Karpas-422 (cell line): ENCODE measurements around the gene SELENOF. TPM values are rescaled to one million over a fixed set of nuclear protein-coding genes. Genes with fewer than 3 reads are reported as not detected.

Experiments
- DNase-seq: peaks from one replicate; pipeline ENCODE4 v3.0.0-alpha.2; 2015
- H2AFZ ChIP-seq: fragments of 200-600 bp; sonication (generic); 2 replicates; pipeline ENCODE4 v1.6.1; 2014; ENCODE audit warnings: antibody characterized with exemption, low read length, mixed read lengths
- H3K27ac ChIP-seq: fragments of 200-600 bp; sonication (generic); 2 replicates; pipeline ENCODE4 v1.5.1; 2014; ENCODE audit warnings: mild to moderate bottlenecking, low read length, moderate library complexity
- H3K27me3 ChIP-seq: fragments of 200-600 bp; sonication (generic); 2 replicates; pipeline ENCODE4 v1.6.1; 2014; ENCODE audit warnings: low read length, mixed read lengths
- H3K36me3 ChIP-seq: fragments of 200-600 bp; sonication (generic); 2 replicates; pipeline ENCODE4 v1.6.1; 2014; ENCODE audit warnings: low read length, mixed read lengths; ENCODE audit not compliant: insufficient read depth
- H3K4me1 ChIP-seq: fragments of 200-600 bp; sonication (generic); 2 replicates; pipeline ENCODE4 v1.6.1; 2014; ENCODE audit warnings: mild to moderate bottlenecking, low read length, mixed read lengths
- H3K4me2 ChIP-seq: fragments of 200-600 bp; sonication (generic); 2 replicates; pipeline ENCODE4 v1.6.1; 2014; ENCODE audit warnings: low read length, low read depth, mild to moderate bottlenecking; ENCODE audit not compliant: poor library complexity, severe bottlenecking
- H3K4me3 ChIP-seq: fragments of 200-600 bp; sonication (generic); 2 replicates; pipeline ENCODE4 v1.5.1; 2014; ENCODE audit warnings: mild to moderate bottlenecking, antibody characterized with exemption, low read length, mixed read lengths
- H3K79me2 ChIP-seq: fragments of 200-600 bp; sonication (generic); 2 replicates; pipeline ENCODE4 v1.6.1; 2014; ENCODE audit warnings: mild to moderate bottlenecking, low read length, mixed read lengths
- H3K9ac ChIP-seq: fragments of 200-600 bp; sonication (generic); 2 replicates; pipeline ENCODE4 v1.6.0; 2014; ENCODE audit warnings: low read length
- H3K9me2 ChIP-seq: fragments of 200-600 bp; sonication (generic), shearing (Covaris generic); replicated peaks from 2 replicates; pipeline ENCODE4 v1.6.0; 2014; ENCODE audit warnings: mild to moderate bottlenecking, low read length, moderate library complexity; ENCODE audit not compliant: insufficient read depth
- H3K9me3 ChIP-seq: fragments of 300-700, 200-600 bp; sonication (generic); 2 replicates; pipeline ENCODE4 v1.6.1; 2014; ENCODE audit warnings: low read length, mixed read lengths
- H4K20me1 ChIP-seq: fragments of 200-600 bp; sonication (generic); 2 replicates; pipeline ENCODE4 v1.6.1; 2014; ENCODE audit warnings: mild to moderate bottlenecking, antibody characterized with exemption, low read length, low read depth; ENCODE audit not compliant: insufficient read depth
- total RNA-seq: library from RNA; depleted of rRNA; stranded (reverse); fragments of >200 nt; shearing (Covaris generic); gene quantifications from 2 replicates; pipeline ENCODE4 v1.2.3, GENCODE V29; 2014; ENCODE audit warnings: low replicate concordance; rRNA removed

The SELENOF gene
- total RNA-seq: 118 and 197 TPM in 2 replicates

DNA sequence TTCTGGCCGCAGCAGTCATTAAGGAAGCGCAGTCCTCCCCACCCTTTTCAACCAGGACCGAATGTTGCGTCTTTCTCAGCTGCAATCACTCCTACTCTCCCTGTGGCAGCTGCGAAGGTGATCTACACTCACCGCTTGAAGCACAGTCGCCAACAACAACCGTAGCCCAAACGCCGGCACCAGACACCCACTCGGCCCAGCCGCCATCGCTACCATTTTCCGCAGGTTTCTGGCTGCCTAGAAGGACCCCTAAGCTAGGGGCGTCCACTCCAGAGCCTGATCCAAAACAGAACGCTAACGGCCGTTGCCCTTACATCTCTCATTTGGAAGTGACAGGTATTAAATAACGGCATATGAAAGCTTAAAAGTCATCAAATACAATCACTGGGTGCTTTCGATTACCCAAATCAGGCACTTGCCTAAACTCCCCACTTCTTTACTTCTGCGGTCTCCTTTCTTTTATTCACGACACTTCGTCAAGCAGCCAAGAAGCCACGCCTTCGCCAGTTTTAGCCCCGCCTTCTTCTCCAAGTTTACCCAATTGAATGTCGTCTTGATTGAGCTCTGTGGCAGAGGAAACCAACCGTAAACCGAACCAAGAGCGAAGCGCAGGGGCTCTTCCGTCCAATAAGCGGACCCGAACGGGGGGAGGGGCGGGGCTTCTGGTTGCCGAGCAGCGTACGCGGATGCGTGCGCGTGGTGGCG is at the start of gene SELENOF:
Gene SELENOF (minus strand): TSS at position 231 of the 705 bp plus-strand sequence. CDS start 15 bp downstream, at position 216.
- H4K20me1 ChIP-seq: peaks cover 31% of the 10 kb centered on the region
- peak within 1 kb of the TSS; percentile 85 for H3K4me3 ChIP-seq
- DNase-seq: peak; percentile 100
- H2AFZ ChIP-seq: peak within 1 kb of the TSS; percentile 55; the same call in 1 of the 2 replicates
- H3K9me3 ChIP-seq: no peaks in the 10 kb centered on the region
- peak within 1 kb of the TSS; percentile 87 for H3K9ac ChIP-seq
- H3K9me2 ChIP-seq: no peaks in the 10 kb centered on the region
- H3K27ac ChIP-seq: peak within 1 kb of the TSS; percentile 76
- peak within 1 kb of the TSS; percentile 92 for H3K4me2 ChIP-seq
- peaks cover 12% of the 10 kb centered on the region for H3K36me3 ChIP-seq
- H3K79me2 ChIP-seq: peaks cover 88% of the 10 kb centered on the region
- no peaks in the 10 kb centered on the region for H3K27me3 ChIP-seq
- peaks cover 26% of the 10 kb centered on the region for H3K4me1 ChIP-seq

DNA sequence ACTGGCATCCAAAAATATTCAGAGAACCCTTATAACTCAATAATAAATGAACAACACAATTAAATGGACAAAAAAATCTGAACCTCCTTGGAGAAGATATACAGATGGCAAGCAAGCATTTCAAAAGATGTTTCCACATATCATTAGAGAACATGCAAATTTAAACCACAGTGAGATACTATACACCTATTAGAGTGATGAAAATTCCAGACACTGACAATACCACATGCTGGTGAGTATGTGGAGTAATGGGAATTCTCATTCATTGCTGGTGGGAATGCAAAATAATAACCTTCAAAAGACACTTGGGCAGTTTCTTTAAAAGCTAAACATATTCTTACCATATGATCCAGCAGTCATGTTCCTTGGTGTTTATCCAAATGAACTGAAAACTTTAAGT is 46.6 kb upstream of the SELENOF start:
- Histone ChIP-seq H3K4me2 (no peak overlapping the region), H3K27me3 (no peaks in the 10 kb centered on the region), H4K20me1 (0 out of 2 replicates have a peak, but pooled peaks cover 4% of the 10 kb centered on the region), H3K79me2 (peaks cover 33% of the 10 kb centered on the region), H2AFZ (no peak overlapping the region), H3K9me3 (no peaks in the 10 kb centered on the region), H3K9me2 (no peaks in the 10 kb centered on the region), H3K4me3 (no peak overlapping the region), H3K27ac (no peak overlapping the region), H3K36me3 (no peaks in the 10 kb centered on the region), H3K4me1 (peaks cover 5% of the 10 kb centered on the region), H3K9ac (no peak overlapping the region)
- DNase-seq: no peak

DNA sequence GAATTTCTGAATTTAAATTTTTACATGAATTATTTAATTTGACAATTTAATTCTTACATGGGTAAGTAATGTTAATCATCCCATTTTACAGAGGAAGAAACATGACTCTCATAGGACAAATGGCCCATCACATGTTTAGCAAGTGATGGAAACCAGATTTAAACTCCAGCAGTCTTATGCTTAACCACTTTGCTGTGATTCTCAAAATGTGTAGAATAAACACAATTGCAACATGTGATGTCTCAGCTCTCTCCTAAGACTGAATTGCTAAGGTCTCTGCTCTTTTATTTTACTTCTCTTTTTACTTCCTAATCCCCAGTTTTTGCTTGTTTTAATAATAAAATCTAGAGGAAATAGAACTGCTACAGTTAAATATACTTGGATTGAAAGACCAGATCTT is 43.3 kb upstream of the SELENOF start:
- Histone ChIP-seq H3K27ac (no peak overlapping the region), H3K9me3 (no peaks in the 10 kb centered on the region), H3K4me2 (no peak overlapping the region), H3K79me2 (peaks cover 54% of the 10 kb centered on the region), H4K20me1 (0 out of 2 replicates have a peak, but pooled peaks cover 4% of the 10 kb centered on the region), H3K27me3 (no peaks in the 10 kb centered on the region), H3K4me1 (peaks cover 2% of the 10 kb centered on the region; the same call in 1 of the 2 replicates), H2AFZ (no peak overlapping the region), H3K9me2 (no peaks in the 10 kb centered on the region), H3K36me3 (no peaks in the 10 kb centered on the region), H3K9ac (no peak overlapping the region), H3K4me3 (no peak overlapping the region)
- DNase-seq: no peak

DNA sequence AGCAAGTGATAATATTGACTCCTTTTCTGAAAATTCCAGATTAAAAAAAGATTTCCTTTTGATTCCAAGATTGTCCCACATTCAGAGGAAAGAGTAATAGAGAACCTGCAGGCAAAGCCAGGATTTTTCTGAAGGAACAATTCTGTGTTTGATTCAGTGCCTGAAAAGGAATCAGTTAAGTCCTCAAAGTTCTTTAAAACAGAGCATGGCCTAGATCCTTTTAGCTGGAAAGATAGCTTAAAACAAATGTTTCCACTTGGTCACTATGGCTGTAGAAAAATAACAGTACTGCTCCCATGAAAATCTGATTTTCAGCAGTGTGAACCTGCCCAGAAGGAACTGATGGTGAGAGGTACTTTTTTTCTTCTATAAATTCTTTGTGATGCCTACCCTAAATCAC is 42.3 kb upstream of the SELENOF start:
- Histone ChIP-seq H3K4me1 (peaks cover 2% of the 10 kb centered on the region; the same call in 1 of the 2 replicates), H3K9ac (no peak overlapping the region), H3K9me2 (no peaks in the 10 kb centered on the region), H3K4me3 (no peak overlapping the region), H3K27ac (no peak overlapping the region), H4K20me1 (peaks cover 4% of the 10 kb centered on the region; the same call in 1 of the 2 replicates), H3K36me3 (no peaks in the 10 kb centered on the region), H3K9me3 (no peaks in the 10 kb centered on the region), H3K79me2 (peaks cover 62% of the 10 kb centered on the region), H2AFZ (no peak overlapping the region), H3K4me2 (no peak overlapping the region), H3K27me3 (no peaks in the 10 kb centered on the region)
- no peak for DNase-seq

DNA sequence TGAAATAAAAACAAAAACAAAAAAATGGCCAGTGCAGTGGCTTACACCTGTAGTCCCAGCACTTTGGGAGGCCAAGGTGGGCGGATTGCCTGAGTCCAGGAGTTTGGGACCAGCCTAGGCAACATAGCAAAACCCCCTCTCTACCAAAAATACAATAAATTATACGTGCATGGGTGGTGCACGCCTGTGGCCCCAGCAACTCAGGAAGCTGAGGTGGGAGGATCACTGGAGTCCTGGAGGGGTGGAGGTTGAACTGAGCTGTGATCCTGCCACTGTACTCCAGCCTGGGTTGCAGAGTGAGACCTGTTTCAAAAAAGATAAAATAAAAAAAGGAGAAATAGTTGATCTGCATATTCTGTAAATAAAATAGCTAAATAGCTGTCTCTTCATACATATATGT is 41.8 kb upstream of the SELENOF start:
- Histone ChIP-seq H3K9me2 (no peaks in the 10 kb centered on the region), H3K4me2 (no peak overlapping the region), H3K4me3 (no peak overlapping the region), H2AFZ (no peak overlapping the region), H3K27me3 (no peaks in the 10 kb centered on the region), H3K27ac (no peak overlapping the region), H3K36me3 (no peaks in the 10 kb centered on the region), H3K4me1 (peaks cover 2% of the 10 kb centered on the region; the same call in 1 of the 2 replicates), H3K9me3 (no peaks in the 10 kb centered on the region), H4K20me1 (peaks cover 6% of the 10 kb centered on the region; the same call in 1 of the 2 replicates), H3K79me2 (peaks cover 67% of the 10 kb centered on the region), H3K9ac (no peak overlapping the region)
- DNase-seq: no peak

DNA sequence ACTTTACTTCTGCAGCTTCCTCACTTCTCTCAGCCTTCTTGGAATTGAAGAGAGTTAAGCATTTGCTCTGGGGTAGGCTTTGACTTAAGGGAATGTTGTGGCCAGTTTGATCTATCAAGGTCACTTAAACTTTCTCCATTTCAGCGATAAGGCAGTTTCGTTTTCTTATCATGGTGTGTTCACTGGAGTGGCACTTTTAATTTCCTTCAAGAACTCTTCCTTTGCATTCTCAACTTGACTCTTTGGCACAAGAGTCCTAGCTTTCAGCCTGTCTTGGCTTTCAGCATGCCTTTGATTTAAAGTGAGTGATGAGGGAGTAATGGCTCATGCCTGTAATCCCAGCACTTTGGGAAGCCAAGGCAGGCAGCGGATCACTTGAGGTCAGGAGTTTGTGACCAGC is 39.2 kb upstream of the SELENOF start:
- Histone ChIP-seq H3K27ac (no peak overlapping the region), H3K27me3 (no peaks in the 10 kb centered on the region), H3K79me2 (peaks cover 84% of the 10 kb centered on the region), H3K9ac (no peak overlapping the region), H3K4me2 (no peak overlapping the region), H3K4me1 (no peaks in the 10 kb centered on the region), H3K9me2 (no peaks in the 10 kb centered on the region), H2AFZ (no peak overlapping the region), H4K20me1 (peaks cover 16% of the 10 kb centered on the region), H3K4me3 (no peak overlapping the region), H3K9me3 (no peaks in the 10 kb centered on the region), H3K36me3 (no peaks in the 10 kb centered on the region)
- DNase-seq: no peak

DNA sequence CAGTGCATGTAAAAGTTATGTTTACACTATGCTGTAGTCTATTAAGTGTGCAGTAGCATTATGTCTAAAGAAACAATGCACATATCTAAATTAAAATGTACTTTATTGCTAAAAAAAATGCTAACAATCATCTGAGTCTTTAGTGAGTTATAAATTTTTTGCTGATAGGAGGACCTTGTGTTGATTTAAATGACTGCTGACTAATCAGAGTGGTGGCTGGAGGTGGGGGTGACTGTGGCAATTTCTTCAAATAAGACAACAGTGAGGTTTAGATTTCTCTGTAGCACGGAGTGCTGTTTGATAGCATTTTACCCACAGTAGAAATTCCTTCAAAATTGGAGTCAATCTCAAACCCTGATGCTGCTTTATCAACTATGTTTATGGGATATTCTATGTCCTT is 37.5 kb upstream of the SELENOF start:
- Histone ChIP-seq H4K20me1 (peaks cover 19% of the 10 kb centered on the region), H3K9me3 (no peaks in the 10 kb centered on the region), H3K9ac (no peak overlapping the region), H3K27ac (no peak overlapping the region), H3K4me1 (no peaks in the 10 kb centered on the region; the same call in 1 of the 2 replicates), H3K9me2 (no peaks in the 10 kb centered on the region), H3K79me2 (peaks cover 87% of the 10 kb centered on the region), H3K4me2 (no peak overlapping the region), H2AFZ (no peak overlapping the region), H3K27me3 (no peaks in the 10 kb centered on the region), H3K4me3 (no peak overlapping the region), H3K36me3 (no peaks in the 10 kb centered on the region)
- no peak for DNase-seq

DNA sequence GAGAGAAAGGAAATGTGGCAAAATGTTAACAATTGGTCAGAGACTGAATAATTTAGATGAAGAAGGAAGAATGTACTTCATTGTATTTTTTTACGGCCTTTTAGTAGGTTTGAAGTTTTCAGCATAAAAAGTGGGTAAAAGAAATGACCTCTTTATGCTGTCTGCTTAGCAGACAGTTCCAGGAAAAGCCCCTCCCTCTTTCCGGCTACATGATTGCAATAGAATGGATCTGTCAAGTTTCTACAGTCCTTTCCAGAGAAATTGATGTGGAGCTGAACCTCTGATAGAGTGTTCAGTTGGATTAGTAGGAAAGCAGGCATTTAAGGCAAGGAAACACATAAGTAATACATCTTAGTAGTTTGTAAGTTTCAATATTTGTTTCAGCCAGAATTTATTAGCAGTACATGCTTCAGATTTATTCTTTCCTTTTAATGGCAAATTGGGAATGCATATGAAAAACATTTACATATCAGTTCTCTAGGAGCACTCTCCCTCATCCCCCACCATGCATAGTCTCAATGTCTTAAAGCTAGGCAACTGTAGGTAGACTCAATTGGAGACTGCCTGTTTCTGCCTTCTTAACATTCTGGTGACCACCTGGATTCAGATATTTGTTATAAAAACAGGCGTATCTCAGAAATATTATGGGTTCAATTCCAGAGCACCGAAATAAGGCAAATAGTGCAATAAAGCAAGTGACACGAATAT is 36.9 kb upstream of the SELENOF start:
- no peaks in the 10 kb centered on the region for H3K27me3 ChIP-seq
- no peak overlapping the region for H3K4me3 ChIP-seq
- DNase-seq: no peak
- no peak overlapping the region for H2AFZ ChIP-seq
- peaks cover 23% of the 10 kb centered on the region for H4K20me1 ChIP-seq
- H3K9me3 ChIP-seq: no peaks in the 10 kb centered on the region
- no peaks in the 10 kb centered on the region for H3K9me2 ChIP-seq
- H3K4me1 ChIP-seq: no peaks in the 10 kb centered on the region; the same call in 1 of the 2 replicates
- H3K27ac ChIP-seq: no peak overlapping the region
- no peak overlapping the region for H3K4me2 ChIP-seq
- no peaks in the 10 kb centered on the region for H3K36me3 ChIP-seq
- no peak overlapping the region for H3K9ac ChIP-seq
- peaks cover 88% of the 10 kb centered on the region for H3K79me2 ChIP-seq
